HG03064 (cell line): ENCODE data around the gene NOL4L.

ENCODE experiments used
- ATAC-seq: cut with Tn5 transposase; IDR thresholded peaks from one replicate; pipeline ENCODE4 v1.9.1; 2021; ENCODE audit warnings: low read depth; ENCODE audit not compliant: unreplicated experiment

Gene NOL4L

DNA sequence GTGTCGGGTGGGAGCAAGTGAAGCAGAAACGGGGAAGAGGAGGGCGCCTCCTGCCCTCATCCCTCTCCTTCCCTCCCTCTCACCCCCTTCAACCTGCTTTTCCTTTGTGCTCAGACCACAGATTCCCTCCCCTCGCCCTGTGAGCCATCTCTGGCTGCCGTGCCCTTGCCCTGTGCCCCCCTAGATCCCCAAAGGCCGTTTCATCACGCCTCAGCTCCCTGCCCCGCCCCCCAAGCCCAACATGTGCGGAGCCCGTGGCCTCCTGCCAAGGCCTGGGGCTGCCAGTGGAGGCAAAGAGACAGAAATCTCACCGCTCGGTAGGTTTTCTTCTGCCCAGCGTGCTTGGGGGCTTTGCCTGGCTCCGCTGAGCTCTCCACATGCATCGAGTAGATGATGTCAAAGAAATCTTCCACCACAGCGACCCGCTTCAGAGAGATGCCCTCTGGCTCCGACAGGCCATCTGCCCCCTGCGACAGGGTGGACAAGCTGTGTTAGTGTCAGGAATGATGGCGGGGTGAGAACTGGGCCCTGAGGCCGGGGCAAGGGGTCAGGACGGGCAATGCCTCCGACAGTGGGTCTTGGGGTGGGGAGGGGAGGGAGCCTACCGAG lies 57.6 kb downstream of the NOL4L start:
- ATAC-seq = no peak

DNA sequence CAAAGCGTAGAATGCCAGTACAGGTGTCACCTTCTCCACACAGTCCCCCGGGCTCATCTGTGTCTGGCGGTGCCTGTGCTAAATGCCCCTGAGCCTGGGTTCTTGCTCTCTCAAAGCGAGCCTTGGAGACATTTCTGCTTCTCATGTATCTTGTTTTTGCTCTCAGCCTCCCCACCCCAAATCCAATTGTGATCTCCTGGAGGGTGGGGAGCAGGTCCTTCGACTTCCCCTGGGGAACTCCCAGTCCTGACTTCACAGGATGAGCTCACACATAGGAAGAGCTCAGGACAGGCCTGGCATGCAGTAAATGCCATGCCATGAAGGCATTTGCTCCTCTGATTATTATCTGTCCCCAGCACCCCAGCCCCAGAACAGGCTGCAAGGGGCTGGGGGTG lies 58.1 kb downstream of the NOL4L start:
- no peak for ATAC-seq

- ATAC-seq = no peak
These were observed 58.6 kb downstream of the NOL4L start for GRCh38 chr20:32526541-32526940.

DNA sequence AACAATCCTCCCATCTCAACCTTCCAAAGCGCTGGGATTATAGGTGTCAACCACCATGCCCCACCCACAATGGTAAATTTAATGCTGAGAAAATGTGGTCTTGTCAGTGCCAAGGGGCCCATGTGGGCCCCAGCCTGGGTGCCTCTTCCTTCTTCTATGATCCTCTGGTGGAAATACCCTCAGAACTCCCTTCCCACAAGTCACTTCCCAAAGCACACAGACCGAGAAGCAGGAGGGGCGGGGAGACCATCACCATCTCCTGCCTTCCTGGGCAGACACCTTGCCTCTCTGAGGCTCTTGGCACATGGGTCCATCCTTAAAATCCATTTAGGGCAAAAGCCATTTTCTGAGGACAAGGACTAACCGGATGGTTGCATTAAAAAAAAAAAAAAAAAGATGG lies 59.0 kb downstream of the NOL4L start:
- no peak for ATAC-seq

- ATAC-seq = no peak
These were observed 60.2 kb downstream of the NOL4L start for GRCh38 chr20:32524829-32525501.

- no peak for ATAC-seq
These were observed 61.4 kb downstream of the NOL4L start for GRCh38 chr20:32523613-32524213.

GRCh38 chr20:32522776-32523612 lies 62.1 kb downstream of the NOL4L start:
- no peak for ATAC-seq

GRCh38 chr20:32522526-32522775 lies 62.7 kb downstream of the NOL4L start:
- ATAC-seq = no peak

DNA sequence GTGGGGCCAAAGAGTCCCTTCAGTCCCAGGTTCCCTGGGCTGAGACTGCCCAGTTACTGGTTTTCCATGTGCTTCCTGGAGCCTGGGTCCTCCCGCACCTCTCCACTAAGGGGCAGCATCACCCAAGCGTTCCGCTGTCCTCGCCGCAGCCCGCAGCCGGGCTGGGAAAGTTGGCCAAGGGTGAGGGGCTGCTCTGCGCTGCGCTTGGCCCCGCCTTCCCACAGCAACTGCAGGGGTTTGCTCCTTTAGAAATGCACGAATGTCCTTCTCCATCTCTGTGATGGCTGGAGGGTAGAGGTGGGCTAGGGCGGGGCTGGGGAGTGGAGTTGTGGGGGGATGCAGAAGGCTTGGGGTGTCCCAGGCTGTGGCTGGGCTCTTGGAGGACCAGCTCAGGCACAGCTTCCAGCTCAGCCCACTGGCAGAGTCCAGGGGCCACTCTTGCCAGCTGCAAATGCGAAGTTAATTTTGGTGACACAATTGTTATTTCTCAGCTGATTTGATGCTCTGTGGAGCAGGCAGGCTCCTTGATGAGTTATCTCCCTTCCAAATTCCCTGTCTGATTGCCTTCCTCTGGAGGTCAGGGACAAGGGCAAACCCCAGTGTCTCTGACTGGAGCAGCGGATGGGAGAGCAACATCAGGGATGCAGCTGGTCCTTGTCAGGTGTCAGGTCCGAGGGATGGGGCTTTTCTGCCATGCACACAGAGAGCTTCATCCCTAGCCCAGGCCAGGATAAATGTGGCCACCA lies 63.2 kb downstream of the NOL4L start:
- ATAC-seq = no peak

DNA sequence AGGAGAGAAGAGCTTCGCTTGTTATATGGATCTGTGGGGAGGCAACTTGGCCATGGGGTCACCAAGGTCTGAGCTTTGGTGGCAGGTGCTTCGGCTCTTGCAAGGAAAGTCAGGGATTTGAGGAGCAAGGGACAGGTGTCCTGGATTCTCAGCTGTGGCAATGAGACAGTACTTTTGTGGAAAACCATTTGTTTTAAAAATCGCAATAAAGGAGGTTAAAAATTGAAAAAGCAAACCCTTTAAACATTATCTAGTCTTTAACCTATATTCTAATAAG lies 64.3 kb downstream of the NOL4L start:
- no peak for ATAC-seq

DNA sequence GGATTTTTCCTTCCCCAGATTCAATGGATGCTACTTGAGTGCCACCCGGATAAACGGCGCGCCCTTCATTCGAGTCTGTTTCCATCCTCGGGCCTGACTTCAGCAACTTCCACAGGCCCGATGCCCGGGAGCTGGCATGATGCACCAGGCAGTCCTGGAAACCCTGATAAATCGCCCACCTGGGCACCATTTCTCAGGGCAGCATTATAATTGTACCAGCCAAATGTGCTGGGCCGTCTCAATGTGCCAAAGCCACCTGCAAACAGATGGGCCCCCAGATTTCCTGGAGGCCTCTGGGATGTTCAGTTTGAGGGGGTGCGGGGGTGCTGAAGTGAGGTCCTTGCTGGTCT lies 65.8 kb downstream of the NOL4L start:
- ATAC-seq = no peak

GRCh38 chr20:32518593-32519380 lies 66.3 kb downstream of the NOL4L start:
- ATAC-seq = no peak

DNA sequence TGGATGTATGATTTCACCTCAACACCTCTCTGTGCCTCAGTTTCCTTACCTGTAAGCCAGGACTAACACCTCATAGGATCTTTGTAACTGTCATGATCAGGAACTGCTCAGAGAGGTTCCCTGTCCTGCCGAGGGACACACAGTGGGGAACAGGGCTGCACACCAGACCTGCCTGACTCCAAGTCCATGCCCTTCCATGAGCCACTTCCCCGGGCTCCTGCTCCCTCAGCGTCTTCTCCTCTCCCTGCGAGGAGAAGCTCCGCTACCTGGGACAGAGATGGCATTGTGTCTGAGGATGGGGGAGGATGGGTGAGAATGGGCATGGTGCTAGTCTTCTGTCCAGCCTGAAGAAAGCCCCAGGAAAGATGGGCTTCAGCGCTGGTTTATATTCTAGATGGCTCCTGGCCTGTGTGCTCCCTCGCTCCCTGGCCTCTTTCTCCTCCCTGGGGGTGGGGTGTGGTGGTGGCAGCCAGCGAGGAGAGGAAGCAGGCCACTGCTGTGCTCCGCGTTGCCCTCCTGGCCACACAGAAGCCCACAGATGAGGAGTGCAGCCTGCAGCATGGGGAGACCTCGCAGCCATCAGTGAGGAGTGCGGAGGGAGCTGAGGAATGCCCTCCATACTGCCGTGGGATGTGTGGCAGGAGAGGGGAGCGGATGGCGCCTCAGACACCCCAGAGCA lies 67.1 kb downstream of the NOL4L start:
- ATAC-seq = no peak

- no peak for ATAC-seq
These were observed 67.6 kb downstream of the NOL4L start for GRCh38 chr20:32517518-32517873.

DNA sequence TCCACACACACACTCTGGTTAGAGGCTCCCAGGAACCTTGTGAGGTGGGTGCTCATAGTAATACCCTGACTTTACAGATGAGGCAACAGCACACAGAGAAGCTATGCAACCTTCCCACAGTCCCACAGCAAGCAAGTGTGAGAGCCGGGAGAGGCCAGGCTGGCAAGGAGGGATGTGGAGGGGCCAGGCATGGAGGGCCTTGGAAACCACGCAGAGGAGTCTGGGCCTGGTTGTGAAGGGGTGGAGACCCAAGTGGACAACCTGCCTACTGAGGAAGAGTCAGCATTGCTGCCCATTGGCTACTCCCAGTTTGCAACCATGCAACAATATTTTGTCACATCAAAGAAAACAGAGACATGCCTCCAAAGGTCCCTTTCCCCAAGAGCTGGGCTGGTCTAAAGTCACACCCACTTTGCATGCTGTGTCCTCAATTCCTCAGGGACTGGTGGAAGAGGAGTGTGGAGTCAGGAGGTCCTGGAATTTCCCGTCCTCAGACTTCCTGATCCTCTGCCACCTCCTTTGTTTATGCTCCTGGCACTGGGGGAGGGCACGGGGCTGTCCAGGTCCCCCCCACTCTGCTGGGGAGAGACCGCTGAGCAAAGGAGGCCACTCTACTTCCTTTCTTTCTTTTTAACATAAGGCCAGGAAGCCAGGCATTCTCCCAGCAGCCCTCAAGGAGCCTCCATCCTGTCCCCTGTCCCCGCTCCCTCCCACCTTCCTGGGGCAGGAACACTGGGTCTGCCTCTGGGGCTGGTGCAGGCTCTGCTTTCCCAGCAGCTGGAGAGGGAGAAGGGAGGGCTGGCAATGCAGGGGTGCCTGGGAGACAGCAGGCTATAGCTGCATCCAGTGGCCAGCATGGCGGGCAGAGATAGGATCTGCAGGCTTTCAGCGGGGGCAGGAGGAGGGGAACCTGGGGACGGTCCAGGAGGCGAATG lies 68.3 kb downstream of the NOL4L start:
- no peak for ATAC-seq

- ATAC-seq = no peak
These were observed 69.5 kb downstream of the NOL4L start for GRCh38 chr20:32515631-32516101.

DNA sequence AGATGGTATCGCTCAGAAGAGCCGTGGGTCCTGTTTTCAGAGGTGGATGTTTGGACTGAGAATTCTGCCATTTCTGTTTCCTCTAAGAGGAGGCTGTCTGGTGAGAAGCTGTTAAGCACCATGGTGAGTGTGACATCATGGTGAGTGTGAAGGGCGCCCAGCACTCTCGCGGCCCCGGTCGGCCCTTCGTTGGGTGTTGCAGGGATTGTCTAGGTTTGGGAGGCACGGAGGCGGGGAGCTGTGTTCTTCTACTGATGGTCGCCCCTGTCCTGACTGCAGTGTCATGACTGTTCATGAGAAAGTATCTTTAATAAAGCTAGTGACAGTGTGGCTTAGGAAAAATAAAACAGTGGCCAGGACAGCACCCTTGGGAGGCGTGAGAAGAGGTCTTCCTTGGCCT lies 70.4 kb downstream of the NOL4L start:
- ATAC-seq = no peak

DNA sequence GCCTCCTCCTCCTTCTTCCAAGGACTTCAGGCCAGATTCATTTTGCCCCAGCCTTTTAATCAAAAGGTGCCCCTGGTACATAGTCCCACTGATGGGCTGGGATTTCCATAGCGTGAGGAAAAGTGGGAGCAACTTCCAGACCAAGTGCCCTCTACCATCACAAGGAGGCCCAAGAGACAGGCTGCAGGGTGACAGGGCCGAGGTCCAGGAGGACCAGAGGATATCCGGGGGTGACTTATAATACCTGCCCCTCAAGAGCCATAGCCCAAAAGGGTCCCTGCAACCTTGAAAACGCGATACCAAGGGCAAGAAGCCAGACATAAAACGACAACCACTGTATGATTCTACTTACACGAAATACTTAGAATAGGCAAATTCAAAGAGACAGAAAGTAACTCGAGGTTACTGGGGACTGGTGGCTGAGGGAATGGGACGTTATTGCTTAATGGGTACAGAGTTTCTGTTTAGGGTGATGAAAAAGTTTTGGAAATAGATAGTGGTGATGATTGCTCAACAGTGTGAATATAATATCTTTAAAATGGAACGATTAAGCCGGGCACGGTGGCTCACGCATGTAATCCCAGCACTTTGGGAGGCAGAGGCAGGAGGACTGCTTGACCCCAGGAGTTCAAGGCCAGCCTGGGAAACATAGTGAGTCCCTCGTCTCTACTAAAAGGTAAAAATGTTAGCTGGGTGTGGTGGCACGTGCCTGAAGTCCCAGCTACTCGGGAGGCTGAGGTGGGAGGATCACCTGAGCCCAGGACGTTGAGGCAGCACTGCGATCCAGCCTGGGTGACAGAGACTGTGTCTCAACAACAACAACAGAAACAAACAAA lies 71.9 kb downstream of the NOL4L start:
- ATAC-seq = no peak
